Neural progenitor cell (in vitro differentiated cells): ENCODE data around the gene MEX3B. TPM values are rescaled to one million over a fixed set of nuclear protein-coding genes. Genes with fewer than 3 reads are reported as not detected.
"Not testable (repeated sequence)": the region's sequence is repeated elsewhere in the genome, so short reads cannot be mapped to it uniquely, and the experiment has no call there.

Experiments used
- DNase-seq: peaks from one replicate; pipeline ENCODE4 v3.0.0-alpha.2; 2016; ENCODE audit warnings: low spot score
- H2AFZ ChIP-seq: fragments of 200-600 bp; sonication (generic); replicated peaks from 2 replicates; pipeline ENCODE4 v1.6.1; 2016; ENCODE audit warnings: antibody characterized with exemption
- H3F3A ChIP-seq: fragments of 200-600 bp; sonication (generic); 2 replicates; pipeline ENCODE4 v1.6.1; 2016; ENCODE audit warnings: antibody characterized with exemption, low read depth
- H3K27ac ChIP-seq: fragments of 200-600 bp; sonication (generic); 2 replicates; pipeline ENCODE4 v1.5.1; 2016; ENCODE audit warnings: mild to moderate bottlenecking
- H3K27me3 ChIP-seq: fragments of 200-600 bp; sonication (generic); 2 replicates; pipeline ENCODE4 v1.6.1; 2016; ENCODE audit warnings: mild to moderate bottlenecking, moderate library complexity
- H3K36me3 ChIP-seq: fragments of 200-600 bp; sonication (generic); 2 replicates; pipeline ENCODE4 v1.5.1; 2016
- H3K4me1 ChIP-seq: fragments of 200-600 bp; sonication (generic); 2 replicates; pipeline ENCODE4 v1.6.1; 2016; ENCODE audit warnings: mixed run types
- H3K4me2 ChIP-seq: fragments of 200-600 bp; sonication (generic); 2 replicates; pipeline ENCODE4 v1.6.1; 2016
- H3K4me3 ChIP-seq: fragments of 200-600 bp; sonication (generic); 2 replicates; pipeline ENCODE4 v1.5.1; 2016
- H3K79me2 ChIP-seq: fragments of 200-600 bp; sonication (generic); 2 replicates; pipeline ENCODE4 v1.6.1; 2016; ENCODE audit warnings: low read depth
- H3K9ac ChIP-seq: fragments of 200-600 bp; sonication (generic); 2 replicates; pipeline ENCODE4 v1.6.1; 2016
- H3K9me3 ChIP-seq: fragments of 200-600 bp; sonication (generic); 2 replicates; pipeline ENCODE4 v1.5.1; 2016; ENCODE audit warnings: low read depth
- H4K20me1 ChIP-seq: fragments of 200-600 bp; sonication (generic); 2 replicates; pipeline ENCODE4 v1.6.1; 2016; ENCODE audit warnings: low read depth
- H3K27ac Mint-ChIP-seq: 3 replicates; pipeline ENCODE4 v1.8.0; 2021; ENCODE audit warnings: mixed read lengths
- H3K27me3 Mint-ChIP-seq: 2 replicates; pipeline ENCODE4 v1.8.0; 2022; ENCODE audit warnings: low read depth, mild to moderate bottlenecking, inconsistent platforms, moderate library complexity, mixed read lengths; ENCODE audit not compliant: insufficient read depth
- H3K36me3 Mint-ChIP-seq: 3 replicates; pipeline ENCODE4 v1.8.0; 2021; ENCODE audit warnings: mixed read lengths
- H3K4me1 Mint-ChIP-seq: 3 replicates; pipeline ENCODE4 v1.8.0; 2021; ENCODE audit warnings: mixed read lengths
- H3K4me3 Mint-ChIP-seq: 3 replicates; pipeline ENCODE4 v1.8.0; 2021; ENCODE audit warnings: mild to moderate bottlenecking, moderate library complexity, mixed read lengths
- H3K9me3 Mint-ChIP-seq: 3 replicates; pipeline ENCODE4 v1.8.0; 2020; ENCODE audit warnings: mixed read lengths
- CTCF ChIP-seq: fragments of 200-600 bp; sonication (generic); IDR thresholded peaks from 2 replicates; pipeline ENCODE4 v1.5.1; 2017; ENCODE audit warnings: antibody characterized with exemption, mild to moderate bottlenecking
- EZH2 ChIP-seq: fragments of 200-600 bp; sonication (generic); IDR thresholded peaks from 2 replicates; pipeline ENCODE4 v1.6.1; 2017; ENCODE audit warnings: antibody characterized with exemption, mild to moderate bottlenecking, moderate library complexity
- EZH2phosphoT487 ChIP-seq: fragments of 200-600 bp; sonication (generic); IDR thresholded peaks from 2 replicates; pipeline ENCODE4 v1.6.1; 2017; ENCODE audit warnings: antibody characterized with exemption
- total RNA-seq: library from RNA; depleted of rRNA; stranded (reverse); fragments of >200 nt; gene quantifications from 2 replicates; pipeline ENCODE4 v1.2.3, GENCODE V29; 2015; ENCODE audit warnings: low replicate concordance

MEX3B gene
- total RNA-seq, 1 donor from 2014 or later, result 29.5 TPM

GRCh38 chr15:82003916-82004315 lies 41.9 kb downstream of the MEX3B start:
- H3K36me3 ChIP-seq, result no peaks in the 10 kb centered on the region
- H3K4me1 Mint-ChIP-seq, result peaks cover 6% of the 10 kb centered on the region
- no peak for TF ChIP-seq EZH2
- TF ChIP-seq CTCF, result no peak
- TF ChIP-seq EZH2phosphoT487, result no peak

GRCh38 chr15:81995081-81995480 lies 50.7 kb downstream of the MEX3B start:
- not testable (repeated sequence) for H3K36me3 Mint-ChIP-seq, DNase-seq, H3K27ac ChIP-seq, H3K4me1 Mint-ChIP-seq, H3K27me3 Mint-ChIP-seq, H3K27me3 ChIP-seq, H3F3A ChIP-seq, H4K20me1 ChIP-seq, H3K4me1 ChIP-seq
- Mint-ChIP-seq H3K4me3 (peak overlapping the region; percentile 80), H3K27ac (peak overlapping the region; percentile 12), H3K9me3 (peaks cover 26% of the 10 kb centered on the region)
- peak overlapping the region; percentile 82 for H3K4me2 ChIP-seq
- peak overlapping the region; percentile 61 for H3K4me3 ChIP-seq
- H3K79me2 ChIP-seq, result peaks cover 24% of the 10 kb centered on the region
- peak overlapping the region; percentile 52 for H3K9ac ChIP-seq
- peaks cover 15% of the 10 kb centered on the region for H3K9me3 ChIP-seq
- H3K36me3 ChIP-seq, result peaks cover 19% of the 10 kb centered on the region
- H2AFZ ChIP-seq, result peak overlapping the region; percentile 99

More at GRCh38 chr15:82003916-82004315, 41.9 kb downstream of the MEX3B start:
- Histone ChIP-seq H2AFZ (no peak overlapping the region), H4K20me1 (no peaks in the 10 kb centered on the region), H3K27me3 (no peaks in the 10 kb centered on the region), H3K4me2 (no peak overlapping the region), H3K9me3 (peaks cover 16% of the 10 kb centered on the region), H3K79me2 (no peaks in the 10 kb centered on the region), H3F3A (no peaks in the 10 kb centered on the region), H3K4me3 (no peak overlapping the region), H3K4me1 (no peaks in the 10 kb centered on the region), H3K9ac (no peak overlapping the region), H3K27ac (no peak overlapping the region)
- DNase-seq, result no peak
- Mint-ChIP-seq H3K9me3 (peaks cover 13% of the 10 kb centered on the region), H3K4me3 (no peak overlapping the region), H3K36me3 (peaks cover 2% of the 10 kb centered on the region), H3K27ac (no peak overlapping the region), H3K27me3 (no peaks in the 10 kb centered on the region)

GRCh38 chr15:81992523-81992922 lies 53.3 kb downstream of the MEX3B start:
- H3K9me3 ChIP-seq, result peaks cover 15% of the 10 kb centered on the region
- Mint-ChIP-seq H3K4me1 (peaks cover 6% of the 10 kb centered on the region), H3K9me3 (peaks cover 26% of the 10 kb centered on the region), H3K4me3 (no peak overlapping the region), H3K27me3 (no peaks in the 10 kb centered on the region), H3K27ac (no peak overlapping the region), H3K36me3 (peaks cover 10% of the 10 kb centered on the region)
- no peak overlapping the region for H2AFZ ChIP-seq
- no peak overlapping the region for H3K27ac ChIP-seq
- H3K79me2 ChIP-seq, result peaks cover 24% of the 10 kb centered on the region
- TF ChIP-seq EZH2, result no peak
- no peak for TF ChIP-seq CTCF
- no peak for TF ChIP-seq EZH2phosphoT487
- no peak for DNase-seq
- H3K4me3 ChIP-seq, result no peak overlapping the region
- peaks cover 19% of the 10 kb centered on the region for H3K36me3 ChIP-seq
- H4K20me1 ChIP-seq, result no peaks in the 10 kb centered on the region
- no peaks in the 10 kb centered on the region for H3K4me1 ChIP-seq
- no peak overlapping the region for H3K9ac ChIP-seq
- no peak overlapping the region for H3K4me2 ChIP-seq
- H3F3A ChIP-seq, result no peaks in the 10 kb centered on the region
- no peaks in the 10 kb centered on the region for H3K27me3 ChIP-seq

Other genes with a start within 250 kb of the MEX3B start
- gene EFL1, start 216.7 kb upstream of the MEX3B start, total RNA-seq, result 30.1 and 42.4 TPM in 2 replicates
- gene SAXO2, start 216.8 kb upstream of the MEX3B start, total RNA-seq, result 0.06 and 1.4 TPM in 2 replicates